Measurements from ENCODE around the gene CTSE.
"Not testable (repeated sequence)": the region's sequence is repeated elsewhere in the genome, so short reads cannot be mapped to it uniquely, and the experiment has no call there.

The CTSE gene

GRCh38 chr1:206023695-206024094 lies at the start of gene CTSE:
Gene CTSE (minus strand): TSS chr1:206023895. CDS start chr1:206023791, 104 bp downstream.
- H3K4me3 ChIP-seq (ENCODE audit: low read length) = no peak within 1 kb of the TSS
- TF ChIP-seq CTCF (conservative IDR thresholded peaks at IDR 0.05; ENCODE audit: low read depth, low read length) = no peak
- no peak for DNase-seq (ENCODE audit: low read depth)

- TF ChIP-seq CTCF (conservative IDR thresholded peaks at IDR 0.05; ENCODE audit: low read depth, low read length) = no peak
- H3K4me3 ChIP-seq (ENCODE audit: low read length) = no peak overlapping the region
- DNase-seq (ENCODE audit: low read depth) = no peak
Observed at GRCh38 chr1:206070627-206071304, 47.1 kb upstream of the CTSE start.

GRCh38 chr1:206068314-206068713 lies 44.6 kb upstream of the CTSE start:
- DNase-seq (ENCODE audit: low read depth) = no peak
- no peak overlapping the region for H3K4me3 ChIP-seq (ENCODE audit: low read length)
- TF ChIP-seq CTCF (conservative IDR thresholded peaks at IDR 0.05; ENCODE audit: low read depth, low read length) = no peak

- no peak for TF ChIP-seq CTCF (conservative IDR thresholded peaks at IDR 0.05; ENCODE audit: low read depth, low read length)
- no peak for DNase-seq (ENCODE audit: low read depth)
- no peak overlapping the region for H3K4me3 ChIP-seq (ENCODE audit: low read length)
Observed at GRCh38 chr1:206067486-206068227, 44.0 kb upstream of the CTSE start.

DNA sequence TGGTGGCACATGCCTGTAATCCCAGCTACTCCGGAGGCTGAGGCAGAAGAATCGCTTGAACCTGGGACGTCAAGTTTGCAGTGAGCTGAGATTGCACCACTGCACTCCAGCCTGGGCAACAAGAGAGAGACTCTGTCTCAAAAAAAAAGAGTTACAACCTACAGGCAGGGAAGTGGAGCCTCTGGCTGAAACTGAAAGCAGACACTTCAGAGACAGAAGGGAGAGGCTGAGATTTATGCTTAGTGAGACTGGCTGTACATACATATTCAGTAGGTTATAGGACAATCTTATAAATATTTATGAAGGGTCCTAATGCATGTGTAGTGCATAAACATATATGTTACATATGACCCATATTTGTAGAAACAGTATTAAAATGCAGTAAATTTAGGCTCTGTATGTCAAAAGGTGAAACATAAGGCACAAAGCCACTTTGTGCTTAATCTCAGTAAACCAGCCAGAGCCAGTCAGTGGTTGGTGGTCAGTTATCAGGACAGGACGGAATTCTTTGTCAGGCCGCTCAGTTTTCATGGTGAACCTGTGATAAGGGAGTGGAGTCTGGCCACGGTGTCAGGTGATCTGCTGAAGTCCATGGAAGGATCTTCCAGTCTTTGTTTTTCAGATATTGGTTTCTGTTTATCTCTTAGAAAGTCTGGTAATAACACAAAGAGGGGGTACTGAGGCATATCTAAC lies 42.9 kb upstream of the CTSE start:
- no peak for DNase-seq (ENCODE audit: low read depth)

GRCh38 chr1:206065547-206066145 lies 42.0 kb upstream of the CTSE start:
- no peak for DNase-seq (ENCODE audit: low read depth)
- no peak for TF ChIP-seq CTCF (conservative IDR thresholded peaks at IDR 0.05; ENCODE audit: low read depth, low read length)
- H3K4me3 ChIP-seq (ENCODE audit: low read length) = no peak overlapping the region

More for the DNA sequence above, 42.9 kb upstream of the CTSE start:
- no peak for TF ChIP-seq CTCF (conservative IDR thresholded peaks at IDR 0.05; ENCODE audit: low read depth, low read length)
- H3K4me3 ChIP-seq (ENCODE audit: low read length) = no peak overlapping the region

DNA sequence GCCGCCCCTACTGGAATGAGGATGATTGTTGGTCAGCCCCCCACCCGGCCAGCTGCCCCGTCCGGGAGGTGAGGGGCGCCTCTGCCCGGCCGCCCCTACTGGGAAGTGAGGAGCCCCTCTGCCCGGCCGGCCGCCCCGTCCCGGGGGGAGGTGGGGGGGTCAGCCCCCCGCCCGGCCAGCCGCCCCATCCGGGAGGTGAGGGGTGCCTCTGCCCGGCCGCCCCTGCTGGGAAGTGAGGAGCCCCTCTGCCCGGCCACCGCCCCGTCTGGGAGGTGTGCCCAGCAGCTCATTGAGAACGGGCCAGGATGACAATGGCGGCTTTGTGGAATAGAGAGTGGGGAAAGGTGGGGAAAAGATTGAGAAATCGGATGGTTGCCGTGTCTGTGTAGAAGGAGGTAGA lies 40.8 kb upstream of the CTSE start:
- H3K4me3 ChIP-seq (ENCODE audit: low read length); DNase-seq (ENCODE audit: low read depth): not testable (repeated sequence)

DNA sequence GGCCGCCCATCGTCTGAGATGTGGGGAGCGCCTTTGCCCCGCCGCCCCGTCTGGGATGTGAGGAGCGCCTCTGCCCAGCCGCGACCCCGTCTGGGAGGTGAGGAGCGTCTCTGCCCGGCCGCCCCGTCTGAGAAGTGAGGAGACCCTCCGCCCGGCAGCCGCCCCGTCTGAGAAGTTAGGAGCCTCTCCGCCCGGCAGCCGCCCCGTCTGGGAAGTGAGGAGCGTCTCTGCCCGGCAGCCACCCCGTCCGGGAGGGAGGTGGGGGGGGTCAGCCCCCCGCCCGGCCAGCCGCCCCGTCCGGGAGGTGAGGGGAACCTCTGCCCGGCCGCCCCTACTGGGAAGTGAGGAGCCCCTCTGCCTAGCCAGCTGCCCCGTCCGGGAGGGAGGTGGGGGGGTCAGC lies 40.3 kb upstream of the CTSE start:
- not testable (repeated sequence) for DNase-seq (ENCODE audit: low read depth); H3K4me3 ChIP-seq (ENCODE audit: low read length)

Measured in retinal pigment epithelial cell (primary cell).